GM18870 (cell line): ENCODE results near the gene SLC6A8.

Experiments used
- ATAC-seq: cut with Tn5 transposase; IDR thresholded peaks from one replicate; pipeline ENCODE4 v1.9.1; 2021; ENCODE audit warnings: moderate library complexity; ENCODE audit not compliant: unreplicated experiment

Gene SLC6A8

GRCh38 chrX:153687121-153688039, at the start of gene SLC6A8:
Gene SLC6A8 (plus strand): TSS chrX:153687926. CDS start chrX:153688575, 649 bp downstream.
- no peak for ATAC-seq

- ATAC-seq: no peak
Measured at GRCh38 chrX:153638041-153638371, 49.7 kb upstream of the SLC6A8 start.

- no peak for ATAC-seq
Measured at GRCh38 chrX:153638436-153639176, 49.1 kb upstream of the SLC6A8 start.

GRCh38 chrX:153639177-153640044, 48.3 kb upstream of the SLC6A8 start:
- no peak for ATAC-seq

- no peak for ATAC-seq
Measured at GRCh38 chrX:153640045-153640686, 47.6 kb upstream of the SLC6A8 start.

GRCh38 chrX:153640736-153641575, 46.8 kb upstream of the SLC6A8 start:
- ATAC-seq: no peak

- ATAC-seq: no peak
Measured at GRCh38 chrX:153641627-153642026, 46.1 kb upstream of the SLC6A8 start.

- ATAC-seq: no peak
Measured at GRCh38 chrX:153642051-153642654, 45.6 kb upstream of the SLC6A8 start.

GRCh38 chrX:153642655-153643430, 44.9 kb upstream of the SLC6A8 start:
- ATAC-seq: no peak

GRCh38 chrX:153643431-153644351, 44.0 kb upstream of the SLC6A8 start:
- ATAC-seq: no peak

GRCh38 chrX:153644356-153645125, 43.2 kb upstream of the SLC6A8 start:
- no peak for ATAC-seq

GRCh38 chrX:153645151-153645550, 42.6 kb upstream of the SLC6A8 start:
- no peak for ATAC-seq

GRCh38 chrX:153645921-153646488, 41.7 kb upstream of the SLC6A8 start:
- ATAC-seq: no peak

- ATAC-seq: no peak
Measured at GRCh38 chrX:153646620-153647373, 40.9 kb upstream of the SLC6A8 start, which contains the start of gene DUSP9. Gene DUSP9 (plus strand): TSS chrX:153647203. CDS start chrX:153647954, 751 bp downstream.
